ENCODE data around the gene MASP1.

MASP1 gene

GRCh38 chr3:187315872-187316271 lies 24.3 kb upstream of the MASP1 start:
- in situ Hi-C loops (cut with HindIII; ENCODE audit: low sequenced_read_pairs), result loop anchor here (5.0 to 10.0 kb wide), 2 partner anchors 109 to 359 kb away; partner anchors contain the start of gene SST
- no peak for DNase-seq (ENCODE audit: low read depth)

GRCh38 chr3:187314176-187314575 lies 22.6 kb upstream of the MASP1 start:
- DNase-seq (ENCODE audit: low read depth), result no peak
- no peak overlapping the region for H3K4me3 ChIP-seq (ENCODE audit: low read depth, low read length)
- no peak for TF ChIP-seq CTCF (IDR thresholded peaks at IDR 0.05; ENCODE audit: low read depth, low read length, missing control alignments)
- in situ Hi-C loops (cut with HindIII; ENCODE audit: low sequenced_read_pairs), result loop anchor here (10.0 kb wide), 1 partner anchor 361 kb away; the partner anchor contains the start of gene SST

More at GRCh38 chr3:187315872-187316271, 24.3 kb upstream of the MASP1 start:
- no peak for TF ChIP-seq CTCF (IDR thresholded peaks at IDR 0.05; ENCODE audit: low read depth, low read length, missing control alignments)
- H3K4me3 ChIP-seq (ENCODE audit: low read depth, low read length), result no peak overlapping the region

GRCh38 chr3:187310954-187311470 lies 19.5 kb upstream of the MASP1 start:
- TF ChIP-seq CTCF (IDR thresholded peaks at IDR 0.05; ENCODE audit: low read depth, low read length, missing control alignments), result no peak
- DNase-seq (ENCODE audit: low read depth), result no peak
- in situ Hi-C loops (cut with HindIII; ENCODE audit: low sequenced_read_pairs), result loop anchor here (10.0 kb wide), 1 partner anchor 364 kb away; the partner anchor contains the start of gene SST
- no peak overlapping the region for H3K4me3 ChIP-seq (ENCODE audit: low read depth, low read length)

- TF ChIP-seq CTCF (IDR thresholded peaks at IDR 0.05; ENCODE audit: low read depth, low read length, missing control alignments), result no peak
- no peak overlapping the region for H3K4me3 ChIP-seq (ENCODE audit: low read depth, low read length)
- in situ Hi-C loops (cut with HindIII; ENCODE audit: low sequenced_read_pairs), result loop anchor here (10.0 kb wide), 1 partner anchor 365 kb away; the partner anchor contains the start of gene SST
- no peak for DNase-seq (ENCODE audit: low read depth)
Measured at GRCh38 chr3:187310226-187310625, 18.7 kb upstream of the MASP1 start.

GRCh38 chr3:187305881-187306280 lies 14.3 kb upstream of the MASP1 start:
- no peak overlapping the region for H3K4me3 ChIP-seq (ENCODE audit: low read depth, low read length)
- in situ Hi-C loops (cut with HindIII; ENCODE audit: low sequenced_read_pairs), result no loop called here
- no peak for TF ChIP-seq CTCF (IDR thresholded peaks at IDR 0.05; ENCODE audit: low read depth, low read length, missing control alignments)
- no peak for DNase-seq (ENCODE audit: low read depth)

GRCh38 chr3:187299611-187300010 lies 8.1 kb upstream of the MASP1 start:
- no peak for TF ChIP-seq CTCF (IDR thresholded peaks at IDR 0.05; ENCODE audit: low read depth, low read length, missing control alignments)
- no peak for DNase-seq (ENCODE audit: low read depth)
- no peak overlapping the region for H3K4me3 ChIP-seq (ENCODE audit: low read depth, low read length)
- in situ Hi-C loops (cut with HindIII; ENCODE audit: low sequenced_read_pairs), result no loop called here

Measured in astrocyte of the cerebellum (primary cell).